K562 (cell line): ENCODE measurements around the gene USP49. TPM values are rescaled to one million over a fixed set of nuclear protein-coding genes. Genes with fewer than 3 reads are reported as not detected.

ENCODE experiments used
- ATAC-seq: fragments of 200-7000 bp; cut with Tn5 transposase; 3 replicates; pipeline ENCODE4 v1.9.1; 2020; ENCODE audit warnings: moderate library complexity
- BruUV-seq: library from RNA; stranded (reverse); fragments of 400-500 nt; replicated peaks from 2 replicates; lab custom pipeline; 2021; lab: Mats Ljungman, UMichigan
- CTCF ChIA-PET: fragments of 300-600 bp; formaldehyde crosslinking; extraction: SDS; loops from one replicate; lab custom pipeline; 2021; ENCODE audit warnings: low intra/inter-chr PET ratio; lab: Yijun Ruan, JAX
- POLR2A ChIA-PET: fragments of 300-600, 350-650 bp; sonication (Branson Sonifier 250); formaldehyde crosslinking; extraction: SDS; loops from one replicate; lab custom pipeline; 2021; ENCODE audit warnings: antibody characterized with exemption, inconsistent platforms; lab: Yijun Ruan, JAX
- DNase-seq, 4 experiments: peaks; one replicate each; pipeline versions ENCODE4 v3.0.0 to v3.0.0-alpha.2; 2011 to 2018; ENCODE audit warnings: low spot score in 3 of 4, mixed read lengths in 3 of 4; ENCODE audit errors: extremely low read depth in 1 of 4
- FAIRE-seq: peaks from 2 replicates; lab custom pipeline; 2011; peaks lifted over from hg19 to GRCh38; lab: Jason Lieb, UNC
- H2AFZ ChIP-seq: 2 replicates; pipeline ENCODE4 v1.6.0; 2011; ENCODE audit warnings: low read depth, low read length, control low read depth, inconsistent platforms
- H3K27ac ChIP-seq: fragments of 200-600 bp; 3 replicates; pipeline ENCODE4 v1.8.0; 2011; ENCODE audit warnings: low read depth, mild to moderate bottlenecking, control low read depth, inconsistent platforms, low read length, moderate library complexity, mixed read lengths; ENCODE audit errors: extremely low read depth
- H3K27me3 ChIP-seq, 2 experiments: fragments of 300-600 bp in 1 of 2; 2 replicates in 1 of 2; 3 replicates in 1 of 2; pipeline versions ENCODE4 v1.6.0 to v1.8.0; 2011; ENCODE audit warnings: inconsistent platforms in 2 of 2, low read length in 2 of 2, mild to moderate bottlenecking in 1 of 2, mixed read lengths in 1 of 2, moderate library complexity in 1 of 2; ENCODE audit not compliant: control insufficient read depth in 2 of 2, insufficient read depth in 2 of 2
- H3K36me3 ChIP-seq: fragments of 300-600 bp; 3 replicates; pipeline ENCODE4 v1.8.0; 2011; ENCODE audit warnings: mild to moderate bottlenecking, low read length, inconsistent platforms; ENCODE audit not compliant: control insufficient read depth, insufficient read depth
- H3K4me1 ChIP-seq, 2 experiments: fragments of 200-600 bp in 1 of 2; replicated peaks in 1 of 2; 2 replicates in 1 of 2; 3 replicates in 1 of 2; pipeline versions ENCODE4 v1.5.1 to v1.8.0; 2011; ENCODE audit warnings: inconsistent platforms in 2 of 2, low read length in 2 of 2, mild to moderate bottlenecking in 1 of 2, mixed read lengths in 1 of 2, moderate library complexity in 1 of 2; ENCODE audit not compliant: control insufficient read depth in 2 of 2, insufficient read depth in 2 of 2
- H3K4me2 ChIP-seq: 2 replicates; pipeline ENCODE4 v1.6.1; 2011; ENCODE audit warnings: low read length, control low read depth, inconsistent platforms, mixed read lengths; ENCODE audit not compliant: insufficient read depth
- H3K4me3 ChIP-seq: fragments of 200-600 bp; sonication (generic), shearing (Covaris generic); 2 replicates; pipeline ENCODE4 v1.5.1; 2016; ENCODE audit warnings: control low read depth, inconsistent platforms
- H3K79me2 ChIP-seq: fragments of 200-600 bp; 3 replicates; pipeline ENCODE4 v1.8.0; 2011; ENCODE audit warnings: low read length, inconsistent platforms; ENCODE audit not compliant: control insufficient read depth, insufficient read depth
- H3K9ac ChIP-seq, 2 experiments: 2 replicates each; pipeline versions ENCODE4 v1.6.0 to v1.6.1; 2011; ENCODE audit warnings: low read depth in 2 of 2, low read length in 2 of 2, control low read depth in 1 of 2, inconsistent platforms in 1 of 2, mild to moderate bottlenecking in 1 of 2, mixed read lengths in 1 of 2; ENCODE audit not compliant: insufficient read depth in 1 of 2
- H3K9me1 ChIP-seq: one replicate; pipeline ENCODE4 v1.6.0; 2011; ENCODE audit warnings: inconsistent platforms, mild to moderate bottlenecking, low read length, moderate library complexity; ENCODE audit not compliant: control insufficient read depth, insufficient read depth
- H3K9me3 ChIP-seq: replicated peaks from 2 replicates; pipeline ENCODE4 v1.5.1; 2011; ENCODE audit warnings: low read depth, low read length, inconsistent platforms; ENCODE audit not compliant: control insufficient read depth, insufficient read depth
- H4K20me1 ChIP-seq: replicated peaks from 2 replicates; pipeline ENCODE4 v1.6.1; 2011; ENCODE audit warnings: low read length, inconsistent platforms, mixed read lengths; ENCODE audit not compliant: control insufficient read depth, insufficient read depth
- C11orf30 ChIP-seq: fragments of 450-650 bp; IDR thresholded peaks from 2 replicates; pipeline ENCODE4 v1.6.1; 2016; ENCODE audit warnings: low read depth, mild to moderate bottlenecking
- HSF4 ChIP-seq: fragments of 250-450 bp; sonication (Bioruptor Pico); IDR thresholded peaks from 2 replicates; pipeline ENCODE4 v2.1.2; 2022; ENCODE audit warnings: mild to moderate bottlenecking, moderate library complexity, borderline replicate concordance
- MAFF ChIP-seq: IDR thresholded peaks from 2 replicates; pipeline ENCODE4 v1.6.1; 2012; ENCODE audit warnings: low read length, improper control_type of control experiment
- MAFG ChIP-seq: fragments of 450-650 bp; conservative IDR thresholded peaks from 2 replicates; pipeline ENCODE4 v1.6.1; 2016; ENCODE audit warnings: missing genetic modification characterization, missing compliant biosample characterization
- ZNF316 ChIP-seq: fragments of 450-650 bp; IDR thresholded peaks from 2 replicates; pipeline ENCODE4 v1.6.1; 2016
- WGBS: fragments of 100-300 bp; shearing (Covaris generic); methylation state at CpG from one replicate; pipeline ENCODE4 v1.1.6; 2016; ENCODE audit warnings: low coverage, mixed read lengths; ENCODE audit not compliant: insufficient coverage; ENCODE audit errors: missing lambda C conversion rate; 5-methylcytosine and 5-hydroxymethylcytosine counted together
- in situ Hi-C: fragments of 300-500 bp; cut with MboI; formaldehyde crosslinking; loops from 4 replicates; pipeline ENCODE4 v1.15.0; 2018; ENCODE audit warnings: inconsistent platforms, mixed read lengths
- intact Hi-C: fragments of 100-400 bp; cut with micrococcal nuclease; formaldehyde crosslinking; loops from 2 replicates; pipeline ENCODE4 v1.14.2; 2022
- polyA plus RNA-seq, 8 experiments: library from polyadenylated mRNA; depleted of rRNA in 4 of 8; stranded (reverse) in 5 of 8; unstranded in 3 of 8; fragments of >200 nt; fragmentation: Nextera tagmentation in 2 of 8; fragmentation: Illumina TruSeq in 1 of 8; extraction: Ambion mirVana in 2 of 8; extraction: Trizol in 1 of 8; gene quantifications; 2 replicates each; pipeline versions ENCODE4 v1.2.1 to v1.2.3, GENCODE V29; 2011 to 2014; ENCODE audit warnings: inconsistent platforms in 1 of 8, missing spikeins in 1 of 8
- total RNA-seq, 7 experiments: library from RNA; depleted of rRNA in 6 of 7; stranded (reverse); fragments of >200 nt in 6 of 7; fragmentation: Illumina TruSeq in 2 of 7; extraction: Trizol in 2 of 7; gene quantifications; 2 replicates each; pipeline versions ENCODE4 v1.2.1 to v1.2.3, GENCODE V29; 2011 to 2021; ENCODE audit warnings: low replicate concordance in 1 of 7
- TF ChIP-seq, protein P1 (sequence below), 2 experiments: fragments of 450-650 bp in 1 of 2; sonication (generic) in 1 of 2; formaldehyde crosslinking in 1 of 2; IDR thresholded peaks; 2 replicates each; pipeline versions ENCODE4 v1.7.1 to v1.9.0; 2016 to 2022; ENCODE audit warnings: inconsistent platforms in 1 of 2, mild to moderate bottlenecking in 1 of 2, missing genetic modification reagents in 1 of 2
- TF ChIP-seq, protein P2 (sequence below): fragments of 250-450 bp; sonication (Bioruptor Pico); IDR thresholded peaks from 2 replicates; pipeline ENCODE4 v1.8.0; 2022; ENCODE audit warnings: moderate library complexity, mild to moderate bottlenecking, inconsistent platforms
- TF ChIP-seq, protein P3 (sequence below): fragments of 150-350 bp; conservative IDR thresholded peaks from 2 replicates; pipeline ENCODE4 v1.6.1; 2014; ENCODE audit warnings: low read length

The USP49 gene
- total and polyA plus RNA-seq, 9 of the 15 experiments (the other 6 are each of a cell fraction or from before 2014, with no cell fraction given), result 1.0 to 9.9 (median 6.5) TPM

DNA sequence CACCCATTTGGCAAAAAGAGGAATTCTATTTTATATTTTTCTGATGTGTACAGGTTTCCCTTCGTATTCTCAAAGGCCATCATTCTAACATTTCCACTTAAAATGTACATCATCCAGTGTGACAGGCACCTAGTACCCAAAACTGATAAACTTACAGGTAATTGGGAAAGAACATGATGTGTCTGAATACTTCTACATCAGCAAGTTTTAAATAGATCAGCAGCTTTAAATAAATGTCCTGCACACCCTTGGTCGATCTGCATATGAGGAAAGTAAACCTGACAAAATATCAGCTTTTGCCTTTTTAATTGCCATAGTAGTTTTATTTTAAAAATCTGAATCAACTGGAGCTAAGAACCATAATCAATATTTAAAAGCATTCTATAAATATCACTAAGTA, 81.2 kb downstream of the USP49 start:
- H3K79me2 ChIP-seq, result no peaks in the 10 kb centered on the region; the same call in 2 of the 3 replicates
- H3K9me1 ChIP-seq, result no peaks in the 10 kb centered on the region
- no peak overlapping the region for H2AFZ ChIP-seq
- no peaks in the 10 kb centered on the region for H3K27me3 ChIP-seq
- H3K4me2 ChIP-seq, result no peak overlapping the region
- no peak overlapping the region for H3K9ac ChIP-seq
- DNase-seq (no peak), ATAC-seq (no peak), FAIRE-seq (no peak)
- WGBS, result 47% methylated on average over 2 of the region's 2 CpGs
- in situ Hi-C loops (no loop called here), intact Hi-C loops (no loop called here)
- CTCF ChIA-PET, result interaction anchor here (0.5 to 0.6 kb wide), 2 partner anchors 10 to 38 kb away, joined by 3 to 4 read pairs; no protein-coding TSS in a partner anchor
- H3K36me3 ChIP-seq, result no peaks in the 10 kb centered on the region
- no peak overlapping the region for H3K27ac ChIP-seq
- no peaks in the 10 kb centered on the region for H4K20me1 ChIP-seq
- H3K4me3 ChIP-seq, result no peak overlapping the region
- POLR2A ChIA-PET, result interaction anchor here (1.0 to 1.1 kb wide), 3 partner anchors 42 to 154 kb away, joined by 3 read pairs; no protein-coding TSS in a partner anchor
- peaks cover 0 to 13% of the 10 kb centered on the region in 2 experiments; a peak in 3 of 5 replicates for H3K4me1 ChIP-seq
- no TSS peak for BruUV-seq
- H3K9me3 ChIP-seq, result no peaks in the 10 kb centered on the region
- TF ChIP-seq HSF4 (CRISPR knock-in tag) (no peak), MAFG (0 out of 2 replicates have a peak, but pooled peaks have one; percentile 4), MAFF (peak; percentile 19; the same call in 1 of the 2 replicates), ZNF316 (peak; percentile 44), C11orf30 (peak; percentile 42; the same call in 1 of the 2 replicates)
- TF ChIP-seq, protein P1, sequence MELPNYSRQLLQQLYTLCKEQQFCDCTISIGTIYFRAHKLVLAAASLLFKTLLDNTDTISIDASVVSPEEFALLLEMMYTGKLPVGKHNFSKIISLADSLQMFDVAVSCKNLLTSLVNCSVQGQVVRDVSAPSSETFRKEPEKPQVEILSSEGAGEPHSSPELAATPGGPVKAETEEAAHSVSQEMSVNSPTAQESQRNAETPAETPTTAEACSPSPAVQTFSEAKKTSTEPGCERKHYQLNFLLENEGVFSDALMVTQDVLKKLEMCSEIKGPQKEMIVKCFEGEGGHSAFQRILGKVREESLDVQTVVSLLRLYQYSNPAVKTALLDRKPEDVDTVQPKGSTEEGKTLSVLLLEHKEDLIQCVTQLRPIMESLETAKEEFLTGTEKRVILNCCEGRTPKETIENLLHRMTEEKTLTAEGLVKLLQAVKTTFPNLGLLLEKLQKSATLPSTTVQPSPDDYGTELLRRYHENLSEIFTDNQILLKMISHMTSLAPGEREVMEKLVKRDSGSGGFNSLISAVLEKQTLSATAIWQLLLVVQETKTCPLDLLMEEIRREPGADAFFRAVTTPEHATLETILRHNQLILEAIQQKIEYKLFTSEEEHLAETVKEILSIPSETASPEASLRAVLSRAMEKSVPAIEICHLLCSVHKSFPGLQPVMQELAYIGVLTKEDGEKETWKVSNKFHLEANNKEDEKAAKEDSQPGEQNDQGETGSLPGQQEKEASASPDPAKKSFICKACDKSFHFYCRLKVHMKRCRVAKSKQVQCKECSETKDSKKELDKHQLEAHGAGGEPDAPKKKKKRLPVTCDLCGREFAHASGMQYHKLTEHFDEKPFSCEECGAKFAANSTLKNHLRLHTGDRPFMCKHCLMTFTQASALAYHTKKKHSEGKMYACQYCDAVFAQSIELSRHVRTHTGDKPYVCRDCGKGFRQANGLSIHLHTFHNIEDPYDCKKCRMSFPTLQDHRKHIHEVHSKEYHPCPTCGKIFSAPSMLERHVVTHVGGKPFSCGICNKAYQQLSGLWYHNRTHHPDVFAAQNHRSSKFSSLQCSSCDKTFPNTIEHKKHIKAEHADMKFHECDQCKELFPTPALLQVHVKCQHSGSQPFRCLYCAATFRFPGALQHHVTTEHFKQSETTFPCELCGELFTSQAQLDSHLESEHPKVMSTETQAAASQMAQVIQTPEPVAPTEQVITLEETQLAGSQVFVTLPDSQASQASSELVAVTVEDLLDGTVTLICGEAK (IDR thresholded peaks at IDR 0.05), result no peak
- TF ChIP-seq, protein P1 (CRISPR knock-in tag; IDR thresholded peaks at IDR 0.05), result no peak
- TF ChIP-seq, protein P2, sequence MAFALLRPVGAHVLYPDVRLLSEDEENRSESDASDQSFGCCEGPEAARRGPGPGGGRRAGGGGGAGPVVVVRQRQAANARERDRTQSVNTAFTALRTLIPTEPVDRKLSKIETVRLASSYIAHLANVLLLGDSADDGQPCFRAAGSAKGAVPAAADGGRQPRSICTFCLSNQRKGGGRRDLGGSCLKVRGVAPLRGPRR (CRISPR knock-in tag), result no peak
- TF ChIP-seq, protein P3, sequence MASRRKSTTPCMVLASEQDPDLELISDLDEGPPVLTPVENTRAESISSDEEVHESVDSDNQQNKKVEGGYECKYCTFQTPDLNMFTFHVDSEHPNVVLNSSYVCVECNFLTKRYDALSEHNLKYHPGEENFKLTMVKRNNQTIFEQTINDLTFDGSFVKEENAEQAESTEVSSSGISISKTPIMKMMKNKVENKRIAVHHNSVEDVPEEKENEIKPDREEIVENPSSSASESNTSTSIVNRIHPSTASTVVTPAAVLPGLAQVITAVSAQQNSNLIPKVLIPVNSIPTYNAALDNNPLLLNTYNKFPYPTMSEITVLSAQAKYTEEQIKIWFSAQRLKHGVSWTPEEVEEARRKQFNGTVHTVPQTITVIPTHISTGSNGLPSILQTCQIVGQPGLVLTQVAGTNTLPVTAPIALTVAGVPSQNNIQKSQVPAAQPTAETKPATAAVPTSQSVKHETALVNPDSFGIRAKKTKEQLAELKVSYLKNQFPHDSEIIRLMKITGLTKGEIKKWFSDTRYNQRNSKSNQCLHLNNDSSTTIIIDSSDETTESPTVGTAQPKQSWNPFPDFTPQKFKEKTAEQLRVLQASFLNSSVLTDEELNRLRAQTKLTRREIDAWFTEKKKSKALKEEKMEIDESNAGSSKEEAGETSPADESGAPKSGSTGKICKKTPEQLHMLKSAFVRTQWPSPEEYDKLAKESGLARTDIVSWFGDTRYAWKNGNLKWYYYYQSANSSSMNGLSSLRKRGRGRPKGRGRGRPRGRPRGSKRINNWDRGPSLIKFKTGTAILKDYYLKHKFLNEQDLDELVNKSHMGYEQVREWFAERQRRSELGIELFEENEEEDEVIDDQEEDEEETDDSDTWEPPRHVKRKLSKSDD, result no peak
